Gastrocnemius medialis (tissue), 4 donors: ENCODE data around the gene ADAMTSL1.

ENCODE experiments used
- CTCF ChIP-seq, 5 experiments: fragments of 450-650 bp in 3 of 5; fragments of 200-600 bp in 2 of 5; sonication (generic) in 2 of 5; IDR thresholded peaks in 4 of 5; conservative IDR thresholded peaks in 1 of 5; 1 replicate in 4 of 5; 2 replicates in 1 of 5; pipeline ENCODE4 v1.5.1; 2016 to 2019; ENCODE audit warnings: antibody characterized with exemption in 5 of 5, mild to moderate bottlenecking in 3 of 5, moderate library complexity in 3 of 5
- POLR2A ChIP-seq, 2 donors: fragments of 450-650 bp; IDR thresholded peaks; one replicate each; pipeline ENCODE4 v1.6.1; 2017; ENCODE audit warnings: antibody characterized with exemption in 2 of 2, mild to moderate bottlenecking in 2 of 2, moderate library complexity in 2 of 2

GRCh38 chr9:18851069-18851795 is 377.3 kb downstream of the ADAMTSL1 start:
- TF ChIP-seq CTCF (IDR thresholded peaks at IDR 0.05 in 4 of 5, conservative IDR thresholded peaks at IDR 0.05 in 1 of 5) (no peak), POLR2A (IDR thresholded peaks at IDR 0.05) (no peak)
